OCI-LY1 (cell line): Measurements from ENCODE around the gene PSEN1.

Experiments
- CTCF ChIP-seq: fragments of 200-600 bp; sonication (generic), shearing (Covaris generic); IDR thresholded peaks from 2 replicates; pipeline ENCODE4 v1.5.1; 2017; ENCODE audit warnings: mild to moderate bottlenecking, antibody characterized with exemption, low read length, moderate library complexity, mixed read lengths
- EZH2 ChIP-seq: fragments of 200-600 bp; sonication (generic), shearing (Covaris generic); IDR thresholded peaks from 2 replicates; pipeline ENCODE4 v1.8.0; 2017; ENCODE audit warnings: borderline replicate concordance, mixed run types, mild to moderate bottlenecking, antibody characterized with exemption, low read length, moderate library complexity, mixed read lengths

- TF ChIP-seq CTCF, result no peak
- no peak for TF ChIP-seq EZH2
Measured at GRCh38 chr14:73260574-73260973, 124.3 kb downstream of the PSEN1 start.
